SK-N-MC (cell line): ENCODE measurements around the gene WFDC5.

Source experiments
- DNase-seq: peaks from one replicate; pipeline ENCODE4 v3.0.0-alpha.2; 2011; ENCODE audit warnings: low read depth, low spot score
- H3K27ac ChIP-seq: fragments of 200-600 bp; sonication (generic); 2 replicates; pipeline ENCODE4 v1.5.1; 2016; ENCODE audit warnings: mixed run types
- H3K36me3 ChIP-seq: fragments of 200-600 bp; sonication (generic); 2 replicates; pipeline ENCODE4 v1.6.1; 2017; ENCODE audit warnings: antibody characterized with exemption, low read length, mixed read lengths; ENCODE audit not compliant: insufficient read depth
- H3K4me3 ChIP-seq: fragments of 200-600 bp; sonication (generic); 2 replicates; pipeline ENCODE4 v1.5.1; 2016
- H3K9ac ChIP-seq: fragments of 200-600 bp; sonication (generic); 2 replicates; pipeline ENCODE4 v1.8.0; 2017; ENCODE audit warnings: mixed run types, mixed read lengths; ENCODE audit not compliant: insufficient read length
- H3K9me3 ChIP-seq: fragments of 200-600 bp; sonication (generic); 2 replicates; pipeline ENCODE4 v1.6.1; 2017; ENCODE audit warnings: low read depth, mild to moderate bottlenecking, antibody characterized with exemption, low read length, moderate library complexity, mixed read lengths
- EZH2 ChIP-seq: fragments of 200-600 bp; sonication (generic); IDR thresholded peaks from one replicate; pipeline ENCODE4 v1.6.1; 2017; ENCODE audit warnings: antibody characterized with exemption
- FOXP2 ChIP-seq: optimal IDR thresholded peaks from 2 replicates; pipeline ENCODE3; 2011; ENCODE audit warnings: mild to moderate bottlenecking, moderate library complexity; ENCODE audit not compliant: insufficient read depth; ENCODE audit errors: extremely low read length, control extremely low read depth
- POLR2AphosphoS5 ChIP-seq: IDR thresholded peaks from 2 replicates; pipeline ENCODE4 v1.6.1; 2012; ENCODE audit warnings: mild to moderate bottlenecking, low read depth, low read length, borderline replicate concordance

The WFDC5 gene

DNA sequence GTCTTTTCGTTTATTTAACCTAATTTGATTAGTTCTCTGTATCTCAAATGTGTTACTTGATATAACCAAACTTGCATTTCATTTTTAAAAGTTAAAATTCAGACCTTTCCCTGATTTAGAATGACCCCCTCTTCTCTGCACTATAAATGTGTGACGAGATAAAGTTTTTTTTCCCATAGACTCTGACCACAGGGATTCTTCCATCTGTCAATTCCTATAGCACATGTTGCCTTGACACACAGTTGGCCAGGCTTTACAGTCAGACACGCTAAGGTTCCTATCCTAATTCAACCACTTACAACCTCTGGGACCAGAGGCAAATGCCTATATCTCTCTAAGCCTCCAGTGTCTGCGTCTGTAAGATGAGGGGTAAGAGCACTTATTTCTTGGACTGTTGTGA lies 54.7 kb downstream of the WFDC5 start:
- DNase-seq: no peak
- Histone ChIP-seq H3K36me3 (peaks cover 7% of the 10 kb centered on the region), H3K9me3 (no peaks in the 10 kb centered on the region), H3K9ac (no peak overlapping the region), H3K4me3 (no peak overlapping the region), H3K27ac (no peak overlapping the region)
- TF ChIP-seq EZH2 (no peak), FOXP2 (no peak), POLR2AphosphoS5 (no peak)
